HepG2 (cell line): ENCODE measurements around the gene C1QBP. TPM values are rescaled to one million over a fixed set of nuclear protein-coding genes. Genes with fewer than 3 reads are reported as not detected.

ENCODE experiments used
- BCL3 ChIP-seq: sonication (generic); formaldehyde crosslinking; IDR thresholded peaks from 2 replicates; pipeline ENCODE4 v1.5.1; 2020; ENCODE audit warnings: mild to moderate bottlenecking, missing genetic modification reagents, moderate library complexity
- CENPT ChIP-seq: sonication (generic); formaldehyde crosslinking; IDR thresholded peaks from 2 replicates; pipeline ENCODE4 v1.8.0; 2022; ENCODE audit warnings: low read depth, mild to moderate bottlenecking, moderate library complexity, missing genetic modification reagents
- CREB3 ChIP-seq: sonication (generic); formaldehyde crosslinking; IDR thresholded peaks from 2 replicates; pipeline ENCODE4 v1.5.0; 2020; ENCODE audit warnings: missing genetic modification reagents
- HCFC1 ChIP-seq: fragments of 150-350 bp; IDR thresholded peaks from 2 replicates; pipeline ENCODE4 v1.6.1; 2014; ENCODE audit warnings: low read depth, low read length
- HDAC6 ChIP-seq: fragments of 200-600 bp; sonication (generic); IDR thresholded peaks from 2 replicates; pipeline ENCODE4 v1.7.0; 2017; ENCODE audit warnings: mild to moderate bottlenecking, antibody characterized with exemption, low read length, low read depth
- HMGA1 ChIP-seq: sonication (generic); formaldehyde crosslinking; conservative IDR thresholded peaks from 2 replicates; pipeline ENCODE4 v1.4.0; 2020; ENCODE audit warnings: missing genetic modification reagents
- HNRNPLL ChIP-seq: fragments of 200-400 bp; formaldehyde crosslinking; IDR thresholded peaks from 2 replicates; pipeline ENCODE4 v1.6.1; 2017; ENCODE audit warnings: mild to moderate bottlenecking, low read depth, low read length; ENCODE audit not compliant: poor library complexity, severe bottlenecking
- ISL2 ChIP-seq: sonication (generic); formaldehyde crosslinking; IDR thresholded peaks from 2 replicates; pipeline ENCODE4 v1.5.0; 2020; ENCODE audit warnings: missing genetic modification reagents
- KLF12 ChIP-seq: sonication (generic); formaldehyde crosslinking; IDR thresholded peaks from 2 replicates; pipeline ENCODE4 v1.4.0; 2020; ENCODE audit warnings: missing genetic modification reagents, borderline replicate concordance
- SALL1 ChIP-seq: sonication (generic); formaldehyde crosslinking; IDR thresholded peaks from 2 replicates; pipeline ENCODE4 v1.8.0; 2022; ENCODE audit warnings: mild to moderate bottlenecking, missing genetic modification reagents
- STAT5B ChIP-seq: sonication (generic); formaldehyde crosslinking; IDR thresholded peaks from 2 replicates; pipeline ENCODE4 v1.4.0; 2020; ENCODE audit warnings: missing genetic modification reagents
- TSC22D2 ChIP-seq: sonication (generic); formaldehyde crosslinking; IDR thresholded peaks from 2 replicates; pipeline ENCODE4 v1.5.1; 2020; ENCODE audit warnings: missing genetic modification reagents, mild to moderate bottlenecking, borderline replicate concordance
- ZBTB1 ChIP-seq: sonication (generic); formaldehyde crosslinking; IDR thresholded peaks from 2 replicates; pipeline ENCODE4 v1.4.0; 2020; ENCODE audit warnings: missing genetic modification reagents, borderline replicate concordance
- ZNF10 ChIP-seq: sonication (generic); formaldehyde crosslinking; IDR thresholded peaks from 2 replicates; pipeline ENCODE4 v1.4.0; 2020; ENCODE audit warnings: mild to moderate bottlenecking, low read depth, missing genetic modification reagents, borderline replicate concordance
- ZNF225 ChIP-seq: sonication (generic); formaldehyde crosslinking; IDR thresholded peaks from 2 replicates; pipeline ENCODE4 v1.4.0; 2020; ENCODE audit warnings: mild to moderate bottlenecking, missing genetic modification reagents
- ZNF44 ChIP-seq: sonication (generic); formaldehyde crosslinking; IDR thresholded peaks from 2 replicates; pipeline ENCODE4 v1.5.1; 2020; ENCODE audit warnings: mild to moderate bottlenecking, missing genetic modification reagents
- ZNF577 ChIP-seq: sonication (generic); formaldehyde crosslinking; IDR thresholded peaks from 2 replicates; pipeline ENCODE4 v1.4.0; 2020; ENCODE audit warnings: mild to moderate bottlenecking, low read depth, missing genetic modification reagents, borderline replicate concordance
- ZNF616 ChIP-seq: sonication (generic); formaldehyde crosslinking; IDR thresholded peaks from 2 replicates; pipeline ENCODE4 v1.5.0; 2020; ENCODE audit warnings: low read depth, mild to moderate bottlenecking, missing genetic modification reagents
- ZNF768 ChIP-seq: sonication (generic); formaldehyde crosslinking; IDR thresholded peaks from 2 replicates; pipeline ENCODE4 v1.4.0; 2020; ENCODE audit warnings: missing genetic modification reagents
- ZSCAN21 ChIP-seq: sonication (generic); formaldehyde crosslinking; IDR thresholded peaks from 2 replicates; pipeline ENCODE4 v1.8.0; 2022; ENCODE audit warnings: mild to moderate bottlenecking, missing genetic modification reagents, moderate library complexity, borderline replicate concordance
- ZSCAN5A ChIP-seq: sonication (generic); formaldehyde crosslinking; IDR thresholded peaks from 2 replicates; pipeline ENCODE4 v1.8.0; 2022; ENCODE audit warnings: mild to moderate bottlenecking, missing genetic modification reagents, borderline replicate concordance
- polyA plus RNA-seq, 8 experiments: library from polyadenylated mRNA; depleted of rRNA in 3 of 8; stranded (reverse) in 7 of 8; unstranded in 1 of 8; fragments of >200 nt; fragmentation: Illumina TruSeq in 4 of 8; extraction: Trizol in 4 of 8; gene quantifications; 2 replicates each; pipeline versions ENCODE4 v1.2.1 to v1.2.3, GENCODE V29; 2011 to 2016; ENCODE audit warnings: low read depth in 4 of 8, missing spikeins in 1 of 8, mixed read lengths in 1 of 8; ENCODE audit not compliant: insufficient read depth in 1 of 8
- total RNA-seq, 5 experiments: library from RNA; depleted of rRNA; stranded (reverse); fragments of >200 nt; fragmentation: Illumina TruSeq; extraction: Trizol; gene quantifications; 2 replicates each; pipeline ENCODE4 v1.2.3, GENCODE V29; 2016; ENCODE audit warnings: low read depth in 1 of 5
- TF ChIP-seq, protein P1 (sequence below): sonication (generic); formaldehyde crosslinking; IDR thresholded peaks from 2 replicates; pipeline ENCODE4 v1.5.1; 2020; ENCODE audit warnings: missing genetic modification reagents, mild to moderate bottlenecking, borderline replicate concordance
- TF ChIP-seq, protein P2 (sequence below): fragments of 450-650 bp; IDR thresholded peaks from 2 replicates; pipeline ENCODE4 v1.6.1; 2016

C1QBP gene
- total and polyA plus RNA-seq, 2 of the 13 experiments (the other 11 are each of a cell fraction or from before 2014, with no cell fraction given) = 219 to 680 TPM

DNA sequence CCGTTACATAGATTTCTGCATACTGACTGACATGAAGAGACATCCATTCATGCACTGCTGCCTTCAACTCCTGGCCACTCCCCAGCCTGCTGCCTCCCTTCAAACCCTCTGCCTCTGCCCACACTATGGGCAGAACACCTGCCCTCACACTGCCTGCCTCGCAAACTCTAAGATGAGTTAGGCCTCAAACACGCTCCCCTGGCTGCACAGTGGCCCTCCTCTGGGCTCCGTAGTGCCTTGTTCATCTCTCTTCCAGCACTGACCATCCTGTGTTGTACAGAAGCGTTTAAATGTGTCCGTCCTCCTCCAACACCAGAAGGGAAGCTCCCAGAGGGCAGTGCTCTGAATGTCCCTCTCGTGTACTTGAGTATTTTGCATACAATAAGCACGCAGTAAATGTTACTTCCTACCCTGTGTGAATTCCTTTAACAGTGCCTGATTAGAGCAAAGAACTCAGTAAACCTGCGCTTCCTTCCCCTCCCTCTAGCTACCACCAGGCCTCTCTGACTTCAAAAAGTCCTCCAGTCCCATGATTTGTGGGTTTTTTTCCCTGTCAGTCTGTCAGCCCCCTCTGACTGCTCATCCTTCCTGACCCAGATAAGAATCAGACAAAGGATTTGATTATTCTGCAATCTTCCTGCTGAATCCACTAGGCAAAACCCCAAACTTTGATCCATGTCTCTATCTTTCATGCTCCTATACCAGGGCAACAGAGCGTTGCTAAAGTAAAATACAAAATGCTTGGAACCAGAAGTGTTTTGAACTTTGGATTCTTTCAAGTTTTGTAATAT lies 26.0 kb upstream of the C1QBP start (continued):
- TF ChIP-seq, protein P1, sequence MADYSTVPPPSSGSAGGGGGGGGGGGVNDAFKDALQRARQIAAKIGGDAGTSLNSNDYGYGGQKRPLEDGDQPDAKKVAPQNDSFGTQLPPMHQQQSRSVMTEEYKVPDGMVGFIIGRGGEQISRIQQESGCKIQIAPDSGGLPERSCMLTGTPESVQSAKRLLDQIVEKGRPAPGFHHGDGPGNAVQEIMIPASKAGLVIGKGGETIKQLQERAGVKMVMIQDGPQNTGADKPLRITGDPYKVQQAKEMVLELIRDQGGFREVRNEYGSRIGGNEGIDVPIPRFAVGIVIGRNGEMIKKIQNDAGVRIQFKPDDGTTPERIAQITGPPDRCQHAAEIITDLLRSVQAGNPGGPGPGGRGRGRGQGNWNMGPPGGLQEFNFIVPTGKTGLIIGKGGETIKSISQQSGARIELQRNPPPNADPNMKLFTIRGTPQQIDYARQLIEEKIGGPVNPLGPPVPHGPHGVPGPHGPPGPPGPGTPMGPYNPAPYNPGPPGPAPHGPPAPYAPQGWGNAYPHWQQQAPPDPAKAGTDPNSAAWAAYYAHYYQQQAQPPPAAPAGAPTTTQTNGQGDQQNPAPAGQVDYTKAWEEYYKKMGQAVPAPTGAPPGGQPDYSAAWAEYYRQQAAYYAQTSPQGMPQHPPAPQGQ (CRISPR knock-in tag) = no peak
- no peak for TF ChIP-seq HDAC6
- no peak for TF ChIP-seq ZNF768 (CRISPR knock-in tag)
- TF ChIP-seq ZNF44 (CRISPR knock-in tag) = no peak
- TF ChIP-seq HCFC1 = no peak
- TF ChIP-seq ZNF10 (CRISPR knock-in tag) = no peak
- TF ChIP-seq BCL3 (CRISPR knock-in tag) = no peak
- TF ChIP-seq ZNF225 = no peak
- no peak for TF ChIP-seq CREB3 (CRISPR knock-in tag)
- TF ChIP-seq HNRNPLL = no peak
- no peak for TF ChIP-seq CENPT
- no peak for TF ChIP-seq STAT5B (CRISPR knock-in tag)
- no peak for TF ChIP-seq ZNF577 (CRISPR knock-in tag)
- no peak for TF ChIP-seq TSC22D2 (CRISPR knock-in tag)
- no peak for TF ChIP-seq KLF12 (CRISPR knock-in tag)
- peak; percentile 36; the same call in 1 of the 2 replicates for TF ChIP-seq SALL1 (CRISPR knock-in tag)
- no peak for TF ChIP-seq HMGA1 (CRISPR knock-in tag)
- TF ChIP-seq ZSCAN21 (CRISPR knock-in tag) = no peak
- TF ChIP-seq ZNF616 (CRISPR knock-in tag) = no peak
- no peak for TF ChIP-seq ZSCAN5A (CRISPR knock-in tag)
- TF ChIP-seq ZBTB1 (CRISPR knock-in tag) = no peak
- 0 out of 2 replicates have a peak, but pooled peaks have one; percentile 55 for TF ChIP-seq ISL2 (CRISPR knock-in tag)
- TF ChIP-seq, protein P2, sequence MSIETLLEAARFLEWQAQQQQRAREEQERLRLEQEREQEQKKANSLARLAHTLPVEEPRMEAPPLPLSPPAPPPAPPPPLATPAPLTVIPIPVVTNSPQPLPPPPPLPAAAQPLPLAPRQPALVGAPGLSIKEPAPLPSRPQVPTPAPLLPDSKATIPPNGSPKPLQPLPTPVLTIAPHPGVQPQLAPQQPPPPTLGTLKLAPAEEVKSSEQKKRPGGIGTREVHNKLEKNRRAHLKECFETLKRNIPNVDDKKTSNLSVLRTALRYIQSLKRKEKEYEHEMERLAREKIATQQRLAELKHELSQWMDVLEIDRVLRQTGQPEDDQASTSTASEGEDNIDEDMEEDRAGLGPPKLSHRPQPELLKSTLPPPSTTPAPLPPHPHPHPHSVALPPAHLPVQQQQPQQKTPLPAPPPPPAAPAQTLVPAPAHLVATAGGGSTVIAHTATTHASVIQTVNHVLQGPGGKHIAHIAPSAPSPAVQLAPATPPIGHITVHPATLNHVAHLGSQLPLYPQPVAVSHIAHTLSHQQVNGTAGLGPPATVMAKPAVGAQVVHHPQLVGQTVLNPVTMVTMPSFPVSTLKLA = no peak
